WERI-Rb-1 (cell line): ENCODE data around the gene SLC49A3.

ENCODE experiments used
- DNase-seq: peaks from one replicate; pipeline ENCODE4 v3.0.0-alpha.2; 2020
- H3K27ac ChIP-seq: fragments of 250-450 bp; sonication (Bioruptor Pico); 2 replicates; pipeline ENCODE4 v1.5.1; 2020; ENCODE audit warnings: mild to moderate bottlenecking, moderate library complexity
- H3K27me3 ChIP-seq: fragments of 250-450 bp; sonication (Bioruptor Pico); 2 replicates; pipeline ENCODE4 v1.5.1; 2021; ENCODE audit warnings: mild to moderate bottlenecking, low read depth, moderate library complexity; ENCODE audit not compliant: insufficient read depth, severe bottlenecking
- H3K36me3 ChIP-seq: fragments of 250-450 bp; sonication (Bioruptor Pico); 2 replicates; pipeline ENCODE4 v1.5.1; 2020; ENCODE audit warnings: mild to moderate bottlenecking, moderate library complexity
- H3K4me3 ChIP-seq: 2 replicates; pipeline ENCODE4 v1.5.1; 2011; ENCODE audit warnings: low read depth, mild to moderate bottlenecking, control low read depth, low read length
- H3K9me3 ChIP-seq: fragments of 250-450 bp; sonication (Bioruptor Pico); 2 replicates; pipeline ENCODE4 v1.5.1; 2021; ENCODE audit warnings: mild to moderate bottlenecking, moderate library complexity; ENCODE audit not compliant: severe bottlenecking
- CTCF ChIP-seq: IDR thresholded peaks from 2 replicates; pipeline ENCODE4 v1.5.1; 2011; ENCODE audit warnings: low read depth, mild to moderate bottlenecking, control low read depth, inconsistent platforms, low read length

Gene SLC49A3

GRCh38 chr4:661881-662761 lies 26.8 kb downstream of the SLC49A3 start:
- H3K4me3 ChIP-seq, result no peak overlapping the region
- no peak for DNase-seq
- no peaks in the 10 kb centered on the region for H3K27me3 ChIP-seq
- H3K27ac ChIP-seq, result no peak overlapping the region
- no peaks in the 10 kb centered on the region for H3K9me3 ChIP-seq
- TF ChIP-seq CTCF, result no peak
- peaks cover 21% of the 10 kb centered on the region for H3K36me3 ChIP-seq

- DNase-seq, result no peak
- peaks cover 27% of the 10 kb centered on the region for H3K36me3 ChIP-seq
Measured at GRCh38 chr4:661231-661630, 27.7 kb downstream of the SLC49A3 start.

GRCh38 chr4:660401-660800 lies 28.6 kb downstream of the SLC49A3 start:
- TF ChIP-seq CTCF, result no peak
- H3K27me3 ChIP-seq, result no peaks in the 10 kb centered on the region
- no peaks in the 10 kb centered on the region for H3K9me3 ChIP-seq
- H3K4me3 ChIP-seq, result no peak overlapping the region
- no peak for DNase-seq
- no peak overlapping the region for H3K27ac ChIP-seq
- peaks cover 33% of the 10 kb centered on the region for H3K36me3 ChIP-seq

More at GRCh38 chr4:661231-661630, 27.7 kb downstream of the SLC49A3 start:
- Histone ChIP-seq H3K27me3 (no peaks in the 10 kb centered on the region), H3K27ac (no peak overlapping the region), H3K9me3 (no peaks in the 10 kb centered on the region), H3K4me3 (no peak overlapping the region)
- TF ChIP-seq CTCF, result no peak

- TF ChIP-seq CTCF, result no peak
- peaks cover 29% of the 10 kb centered on the region for H3K36me3 ChIP-seq
- no peaks in the 10 kb centered on the region for H3K9me3 ChIP-seq
Measured at GRCh38 chr4:659851-660250, 29.1 kb downstream of the SLC49A3 start.

GRCh38 chr4:658681-659667 lies 30.0 kb downstream of the SLC49A3 start:
- Histone ChIP-seq H3K27me3 (no peaks in the 10 kb centered on the region), H3K36me3 (peaks cover 29% of the 10 kb centered on the region), H3K27ac (no peak overlapping the region), H3K4me3 (no peak overlapping the region), H3K9me3 (no peaks in the 10 kb centered on the region)
- no peak for DNase-seq
- no peak for TF ChIP-seq CTCF

More at GRCh38 chr4:659851-660250, 29.1 kb downstream of the SLC49A3 start:
- Histone ChIP-seq H3K27ac (no peak overlapping the region), H3K4me3 (no peak overlapping the region), H3K27me3 (no peaks in the 10 kb centered on the region)
- no peak for DNase-seq
